Uterus (tissue), 2 donors: ENCODE results near the gene COL18A1.

Experiments used
- CTCF ChIP-seq, 4 experiments: fragments of 200-600 bp in 2 of 4; fragments of 450-650 bp in 2 of 4; sonication (generic) in 2 of 4; IDR thresholded peaks; one replicate each; pipeline ENCODE4 v1.5.1; 2016 to 2019; ENCODE audit warnings: antibody characterized with exemption in 4 of 4, mild to moderate bottlenecking in 2 of 4, moderate library complexity in 1 of 4
- POLR2A ChIP-seq, 2 donors: fragments of 450-650 bp; IDR thresholded peaks; one replicate each; pipeline ENCODE4 v1.6.1; 2016; ENCODE audit warnings: antibody characterized with exemption in 2 of 2, mild to moderate bottlenecking in 1 of 2, moderate library complexity in 1 of 2

GRCh38 chr21:45432575-45433255 is 27.8 kb downstream of the COL18A1 start:
- TF ChIP-seq CTCF (IDR thresholded peaks at IDR 0.05) = no peak
- no peak for TF ChIP-seq POLR2A (IDR thresholded peaks at IDR 0.05)
